Ecto neural progenitor cell (in vitro differentiated cells): ENCODE results near the gene IRX5.
A peak's percentile ranks its signal among the peaks of the same experiment; 100 is the strongest.

ENCODE experiments used
- DNase-seq: peaks from one replicate; pipeline ENCODE4 v3.0.0-alpha.2; 2018; ENCODE audit warnings: low spot score

IRX5 gene

DNA sequence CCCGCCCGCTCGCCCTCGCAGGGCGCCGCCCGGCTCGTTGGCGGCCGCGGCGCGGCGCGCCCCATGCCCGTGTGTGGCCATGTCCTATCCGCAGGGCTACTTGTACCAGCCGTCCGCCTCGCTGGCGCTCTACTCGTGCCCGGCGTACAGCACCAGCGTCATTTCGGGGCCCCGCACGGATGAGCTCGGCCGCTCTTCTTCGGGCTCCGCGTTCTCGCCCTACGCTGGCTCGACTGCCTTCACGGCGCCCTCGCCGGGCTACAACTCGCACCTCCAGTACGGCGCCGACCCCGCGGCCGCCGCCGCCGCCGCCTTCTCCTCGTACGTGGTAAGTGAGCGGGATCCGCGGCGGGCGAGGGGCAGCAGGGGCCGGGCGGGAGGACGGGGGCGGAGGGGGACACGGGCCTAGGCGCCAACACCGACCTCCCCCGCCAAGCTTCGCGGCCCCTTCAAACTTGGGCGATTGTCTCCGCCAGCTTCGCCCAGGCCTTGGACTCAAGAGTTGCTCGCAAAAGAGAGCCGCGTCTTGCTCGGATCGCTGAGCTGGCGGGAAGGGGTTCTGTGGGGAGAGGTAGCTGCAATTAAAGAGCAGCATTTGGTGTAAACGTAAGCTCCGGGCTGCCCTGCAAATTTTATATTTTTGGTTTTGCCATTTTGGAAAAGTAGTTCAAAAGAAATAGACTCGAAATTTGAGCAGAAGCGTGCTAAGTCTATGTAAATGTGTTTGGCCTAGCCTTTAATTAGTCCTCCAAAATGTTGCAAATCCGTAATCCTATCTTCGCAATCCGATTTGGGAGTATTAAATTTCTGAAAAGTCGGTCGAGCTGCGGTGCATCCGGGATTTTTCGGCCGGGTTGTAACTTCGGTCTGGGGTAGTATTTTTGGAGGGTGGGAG lies 702 bp downstream of the IRX5 start:
- peak; percentile 77 for DNase-seq

DNA sequence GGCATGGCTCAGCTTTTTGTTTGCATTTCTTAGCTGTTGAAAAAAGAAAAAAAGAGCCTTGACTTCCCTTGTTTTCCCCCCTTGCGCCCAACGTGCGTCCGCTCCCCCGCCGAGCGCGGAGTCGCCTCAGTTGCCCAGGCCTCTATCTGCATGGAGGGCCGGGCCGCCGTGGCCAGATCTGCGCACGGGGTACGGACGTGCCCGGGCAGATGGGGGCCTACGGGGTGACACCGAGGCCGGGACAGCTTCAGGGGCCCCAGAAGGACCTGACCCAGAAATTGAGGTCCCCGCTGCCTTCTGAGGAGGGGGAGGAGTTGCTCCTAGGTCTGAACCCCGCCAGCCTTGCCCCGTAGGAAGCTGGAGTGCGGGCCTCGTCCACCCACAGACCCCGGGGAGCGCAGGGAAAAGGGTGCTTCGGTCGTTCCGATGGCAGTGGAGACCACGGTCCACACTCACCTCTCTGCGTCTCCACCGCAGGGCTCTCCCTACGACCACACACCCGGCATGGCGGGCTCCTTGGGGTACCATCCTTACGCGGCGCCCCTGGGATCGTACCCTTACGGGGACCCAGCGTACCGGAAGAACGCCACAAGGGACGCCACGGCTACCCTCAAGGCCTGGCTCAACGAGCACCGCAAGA lies 1.5 kb downstream of the IRX5 start:
- DNase-seq, result peak; percentile 67

DNA sequence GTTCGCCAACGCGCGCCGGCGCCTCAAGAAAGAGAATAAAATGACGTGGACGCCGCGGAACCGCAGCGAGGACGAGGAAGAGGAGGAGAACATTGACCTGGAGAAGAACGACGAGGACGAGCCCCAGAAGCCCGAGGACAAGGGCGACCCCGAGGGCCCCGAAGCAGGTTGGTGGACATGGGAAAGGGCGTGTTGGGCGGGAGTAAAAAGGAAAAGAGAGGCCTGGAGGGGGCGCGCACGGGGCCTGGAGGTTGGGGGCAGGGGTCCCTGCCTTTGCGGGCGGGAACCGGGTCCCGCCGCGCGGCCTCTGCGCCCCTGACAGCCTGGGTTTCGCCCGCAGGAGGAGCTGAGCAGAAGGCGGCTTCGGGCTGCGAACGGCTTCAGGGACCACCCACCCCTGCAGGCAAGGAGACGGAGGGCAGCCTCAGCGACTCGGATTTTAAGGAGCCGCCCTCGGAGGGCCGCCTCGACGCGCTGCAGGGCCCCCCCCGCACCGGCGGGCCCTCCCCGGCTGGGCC lies 2.1 kb downstream of the IRX5 start:
- peak; percentile 70 for DNase-seq

DNA sequence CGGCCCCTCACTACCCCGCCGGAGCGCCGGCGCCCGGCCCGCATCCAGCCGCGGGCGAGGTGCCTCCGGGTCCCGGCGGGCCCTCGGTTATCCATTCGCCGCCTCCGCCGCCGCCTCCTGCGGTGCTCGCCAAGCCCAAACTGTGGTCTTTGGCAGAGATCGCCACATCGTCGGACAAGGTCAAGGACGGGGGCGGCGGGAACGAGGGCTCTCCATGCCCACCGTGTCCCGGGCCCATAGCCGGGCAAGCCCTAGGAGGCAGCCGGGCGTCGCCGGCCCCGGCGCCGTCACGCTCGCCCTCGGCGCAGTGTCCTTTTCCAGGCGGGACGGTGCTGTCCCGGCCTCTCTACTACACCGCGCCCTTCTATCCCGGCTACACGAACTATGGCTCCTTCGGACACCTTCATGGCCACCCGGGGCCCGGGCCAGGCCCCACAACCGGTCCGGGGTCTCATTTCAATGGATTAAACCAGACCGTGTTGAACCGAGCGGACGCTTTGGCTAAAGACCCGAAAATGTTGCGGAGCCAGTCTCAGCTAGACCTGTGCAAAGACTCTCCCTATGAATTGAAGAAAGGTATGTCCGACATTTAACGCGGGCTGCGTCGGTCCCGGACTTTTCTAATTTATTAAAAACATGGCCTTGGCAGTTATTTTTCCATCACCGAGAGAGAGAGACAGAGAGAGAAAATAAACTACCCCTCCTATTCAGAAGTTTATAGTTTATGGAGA lies 2.8 kb downstream of the IRX5 start:
- DNase-seq, result peak; percentile 65

DNA sequence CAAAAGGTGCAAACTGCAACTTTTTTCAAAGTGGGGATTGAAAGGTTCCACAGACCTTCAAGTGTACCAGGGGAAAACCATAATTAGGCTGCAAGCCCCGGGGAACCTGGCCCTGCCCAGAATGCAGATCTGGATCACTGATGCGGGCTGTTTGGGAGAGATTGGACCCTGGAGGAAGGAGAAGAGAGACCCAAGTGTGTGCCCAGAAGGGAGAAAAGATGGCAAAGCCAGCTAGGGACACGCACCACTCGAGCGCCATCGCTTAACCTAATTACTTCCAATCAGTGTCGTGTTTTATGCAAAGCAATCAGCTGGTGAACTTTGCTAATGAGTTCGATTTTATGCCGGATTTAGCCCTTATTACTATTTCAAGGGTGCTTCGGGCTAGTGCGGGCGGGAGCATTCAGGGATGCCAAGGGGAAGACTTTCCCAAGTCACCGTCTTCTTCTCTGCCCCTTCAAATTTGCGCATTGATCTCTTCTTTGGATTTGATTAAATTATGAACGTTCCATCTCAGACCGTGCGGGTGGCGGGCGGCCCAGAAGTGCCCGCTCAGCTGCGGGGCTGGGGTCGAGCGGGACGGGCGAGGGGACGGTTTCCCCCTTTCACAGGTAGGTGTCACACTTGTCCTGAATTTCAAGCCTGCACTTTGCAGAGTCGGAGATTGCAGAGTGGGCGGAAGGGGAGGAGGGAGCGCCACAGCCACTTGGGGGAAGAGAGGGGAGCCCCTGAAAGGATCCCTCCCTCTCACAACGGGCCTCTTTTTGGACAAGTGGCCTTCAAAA lies 4.0 kb downstream of the IRX5 start:
- DNase-seq, result peak; percentile 79

DNA sequence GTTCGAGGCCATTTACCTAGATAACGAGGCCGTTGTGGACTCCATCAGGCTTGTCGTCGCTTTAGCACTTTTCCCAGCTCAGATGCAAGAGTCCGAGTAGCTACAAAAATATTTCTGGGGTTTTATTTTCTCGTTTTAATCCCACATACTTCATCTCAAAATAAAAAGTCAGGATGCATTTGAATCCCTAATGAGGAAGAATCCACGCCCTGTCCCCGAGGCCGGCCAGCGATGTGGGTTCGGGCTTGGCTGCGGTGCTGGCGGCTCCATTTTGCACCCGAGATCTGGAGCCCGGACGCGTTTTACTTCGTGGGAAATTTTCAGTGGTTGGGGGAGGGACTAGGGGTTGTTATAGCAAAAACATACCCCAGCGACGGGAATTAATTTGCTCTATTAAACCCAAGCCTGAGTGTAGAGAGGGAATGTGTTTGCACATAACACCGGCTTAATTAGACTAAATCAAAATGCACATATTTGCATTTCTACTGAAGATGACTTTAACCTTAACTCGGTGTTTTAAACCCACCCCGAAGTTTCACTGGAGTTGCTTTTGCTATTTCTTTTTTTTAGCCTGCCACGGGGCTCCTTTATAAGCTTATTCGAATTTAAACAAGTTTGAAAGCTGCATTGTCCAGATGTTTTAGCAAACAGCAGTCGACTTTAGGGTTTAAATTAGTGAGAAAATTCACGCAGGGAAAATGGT lies 4.8 kb downstream of the IRX5 start:
- no peak for DNase-seq

DNA sequence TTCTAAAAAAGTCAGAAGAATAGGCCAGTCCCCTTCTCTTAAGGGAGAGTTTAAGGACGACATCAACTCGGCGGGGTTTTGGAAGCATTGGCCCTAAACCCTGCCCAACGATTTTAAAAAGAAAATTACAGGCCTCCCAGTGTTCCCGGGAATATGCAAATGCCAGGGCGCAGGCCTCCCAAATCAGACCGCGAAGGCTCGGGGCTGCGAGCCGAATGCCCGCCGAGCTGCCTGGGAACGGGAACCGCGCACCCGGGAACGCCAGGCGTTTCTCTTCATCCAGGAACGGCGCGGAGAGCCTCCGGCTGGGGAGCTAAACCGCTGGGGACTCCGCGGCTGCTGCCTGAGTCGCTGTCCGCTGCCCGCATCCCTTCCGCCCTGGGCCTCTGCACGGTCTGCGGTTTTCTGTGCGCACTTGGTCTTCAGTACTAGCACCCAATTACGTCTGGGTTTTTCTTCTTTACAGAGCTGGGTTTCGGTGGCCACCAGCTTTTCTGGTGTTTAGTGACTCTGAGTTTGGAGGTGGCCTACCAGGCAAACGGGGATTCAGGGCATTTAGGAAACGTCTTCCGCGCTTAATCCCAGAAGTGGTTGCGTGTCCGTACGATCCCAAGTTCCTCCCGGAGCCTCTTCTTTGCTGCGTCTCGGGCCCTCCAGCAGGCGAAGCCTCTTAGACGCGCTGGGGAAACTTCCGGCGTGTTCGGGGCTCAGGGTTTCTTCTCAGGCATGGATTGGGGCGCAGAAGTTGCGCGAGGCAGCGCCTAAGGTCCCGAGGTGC lies 5.7 kb downstream of the IRX5 start:
- DNase-seq, result peak; percentile 77

DNA sequence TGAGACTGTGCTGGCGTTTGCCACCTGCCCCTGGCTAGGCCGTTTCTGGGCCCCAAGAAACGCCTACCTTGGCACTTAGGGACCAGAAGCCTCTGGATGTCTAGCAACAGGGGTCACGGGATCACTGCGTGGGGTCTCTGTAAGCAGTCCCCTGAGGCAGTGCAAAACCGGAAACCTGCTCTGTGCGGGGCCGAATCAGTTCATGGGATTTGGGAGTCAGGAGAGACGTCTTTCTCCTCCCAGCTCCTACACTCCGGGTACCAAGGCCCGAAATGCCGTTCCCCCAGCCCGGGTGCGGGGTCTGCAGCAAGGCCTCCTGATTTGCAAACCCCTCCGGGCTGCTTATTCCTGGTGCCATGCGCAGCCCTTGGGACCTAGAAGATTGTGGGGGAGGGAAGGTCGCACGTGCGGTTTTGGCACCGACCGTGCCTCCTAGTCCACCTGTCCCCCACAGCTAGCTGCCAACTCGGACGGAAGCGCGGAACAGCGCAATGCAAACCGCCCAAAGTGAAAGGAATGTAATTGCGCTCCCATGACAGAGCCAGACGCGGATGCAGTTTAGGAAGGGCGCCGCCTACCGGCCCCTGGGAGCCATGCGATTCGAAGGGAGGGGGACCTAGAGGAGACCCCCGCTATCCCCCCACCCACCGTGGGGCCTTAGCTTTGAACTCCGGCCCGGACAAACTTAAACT lies 6.5 kb downstream of the IRX5 start:
- DNase-seq, result peak; percentile 89

DNA sequence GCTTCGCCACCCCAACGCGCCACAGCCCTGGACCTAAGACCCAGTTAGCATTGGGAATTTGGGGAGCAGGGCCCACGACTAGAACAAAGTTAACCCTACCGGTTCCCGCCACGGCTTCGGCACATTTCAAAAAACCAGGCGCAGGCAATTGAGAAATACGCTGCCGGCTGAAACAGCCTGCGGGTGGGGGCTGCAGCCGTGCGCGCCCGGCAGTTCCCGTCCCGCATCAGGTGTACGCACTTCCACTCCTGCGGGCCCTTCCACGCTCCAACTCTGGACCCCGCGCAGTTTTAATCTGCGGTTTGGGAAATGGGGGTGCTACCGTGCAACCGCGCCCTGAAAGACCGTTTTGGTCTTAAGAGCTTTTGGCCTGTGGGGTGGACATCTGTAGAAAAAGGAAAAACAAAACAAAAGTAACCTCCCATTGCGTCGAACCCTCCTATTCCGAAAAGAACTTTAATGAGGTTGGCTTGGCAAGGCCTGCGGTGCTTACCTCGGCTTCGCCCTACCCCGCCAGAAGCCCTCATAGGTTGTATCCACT lies 7.1 kb downstream of the IRX5 start:
- no peak for DNase-seq

DNA sequence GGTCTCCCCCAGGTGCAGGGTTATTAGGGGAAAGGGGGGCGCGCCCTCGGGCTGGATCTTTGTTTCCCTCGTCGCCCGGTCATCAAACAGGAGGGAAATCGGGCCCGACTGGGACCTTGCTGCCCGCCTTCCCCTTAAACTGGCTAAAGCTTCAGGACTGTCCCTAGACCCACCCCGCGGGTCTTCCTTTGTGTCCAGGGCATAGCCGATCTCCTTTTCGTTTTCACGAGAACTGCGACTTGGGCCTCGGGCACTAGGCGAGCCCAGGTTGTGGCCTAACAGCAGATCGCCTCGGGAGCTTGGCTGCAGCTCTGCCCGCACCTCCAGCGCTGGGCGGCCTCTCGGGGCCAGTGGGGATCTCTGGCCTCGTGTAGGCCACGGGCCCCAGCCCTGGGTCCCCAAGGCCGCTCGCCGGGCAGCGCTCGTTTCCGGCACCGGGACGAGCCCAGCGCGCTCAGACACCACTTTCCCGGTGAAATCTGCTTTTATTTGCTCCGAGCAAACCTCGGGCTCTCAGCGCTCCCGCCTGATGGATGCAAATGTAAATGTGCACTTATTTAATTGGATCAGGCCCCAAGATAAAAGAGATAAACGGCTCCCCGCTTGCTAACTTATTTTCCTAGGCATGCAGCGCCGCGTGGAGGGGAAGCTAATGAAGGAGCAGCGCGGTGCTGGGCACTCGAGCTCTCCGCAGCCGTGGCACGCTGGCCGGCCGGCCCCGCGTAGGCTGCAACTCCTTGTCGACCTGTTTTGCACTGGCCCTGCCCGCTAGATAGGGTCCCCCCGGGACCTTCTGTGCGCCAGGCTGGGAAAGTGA lies 7.8 kb downstream of the IRX5 start:
- peak; percentile 66 for DNase-seq

DNA sequence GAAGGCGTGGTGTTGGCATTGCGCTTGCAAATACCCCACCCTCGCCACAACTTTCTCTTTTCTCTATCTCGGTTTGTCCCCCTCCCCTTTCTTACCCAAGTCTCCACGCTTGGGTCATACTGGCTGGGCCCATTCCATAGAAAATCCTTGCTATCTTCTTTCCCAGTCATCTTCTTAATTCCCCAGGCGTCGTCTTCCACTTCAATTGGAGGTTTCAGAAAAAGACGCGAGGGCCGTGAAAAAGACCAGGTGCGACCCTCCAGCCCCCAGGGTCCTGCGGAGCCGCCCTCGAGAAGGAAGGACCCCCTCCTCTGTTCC lies 8.3 kb downstream of the IRX5 start:
- no peak for DNase-seq

DNA sequence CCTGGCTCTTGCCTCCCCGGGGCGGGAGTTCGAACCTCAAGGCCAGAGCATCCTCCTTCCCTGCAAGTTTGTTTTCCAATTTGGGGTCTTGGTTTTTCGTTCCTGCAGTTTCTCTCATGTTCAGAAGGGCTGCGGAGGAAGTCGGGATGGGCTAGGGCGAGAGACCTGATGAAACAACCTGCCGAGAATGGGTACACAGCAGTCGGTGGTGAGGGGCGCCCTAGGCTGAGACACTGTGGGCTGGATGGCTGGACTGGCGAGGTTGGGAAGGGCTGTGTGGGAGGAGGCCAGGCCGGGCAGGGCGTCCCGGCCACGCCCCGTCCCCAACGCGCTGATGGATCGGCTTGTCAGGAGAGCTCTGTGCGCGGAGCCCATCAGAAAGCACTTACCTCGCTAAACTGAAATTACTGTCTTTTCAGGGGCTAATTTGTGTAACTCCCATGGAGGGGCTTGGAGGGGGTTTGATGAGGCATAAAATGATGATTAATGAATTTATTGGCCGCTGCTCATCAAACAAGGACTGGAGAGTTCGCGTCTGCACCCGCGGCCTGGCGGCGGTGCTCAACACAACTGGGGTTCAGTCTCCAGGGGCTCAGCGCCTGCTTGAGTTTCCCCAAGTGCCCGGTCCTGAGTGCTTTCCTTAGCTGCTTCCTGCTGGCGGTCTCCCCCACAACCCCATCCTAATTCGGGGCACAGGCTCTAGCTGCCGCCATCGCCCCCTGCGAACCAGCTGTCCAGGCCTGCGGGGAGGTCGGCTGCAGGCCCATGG lies 9.0 kb downstream of the IRX5 start:
- peak; percentile 75 for DNase-seq

DNA sequence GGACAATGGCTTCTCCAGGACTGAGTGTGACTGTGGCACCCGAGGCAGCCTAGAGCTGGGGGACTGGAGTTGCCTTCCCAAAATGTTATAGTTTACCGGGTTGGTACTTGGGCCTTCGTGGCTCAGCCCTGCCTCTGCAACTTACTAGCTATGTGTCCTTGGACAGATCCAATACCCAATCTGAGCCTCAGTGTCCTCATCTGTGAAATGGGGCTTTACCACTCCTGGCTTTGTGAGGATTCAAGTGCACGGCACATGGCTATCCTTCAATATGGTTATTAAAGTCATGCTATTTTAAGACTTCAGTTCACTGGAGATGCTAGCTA lies 9.6 kb downstream of the IRX5 start:
- DNase-seq, result no peak

DNA sequence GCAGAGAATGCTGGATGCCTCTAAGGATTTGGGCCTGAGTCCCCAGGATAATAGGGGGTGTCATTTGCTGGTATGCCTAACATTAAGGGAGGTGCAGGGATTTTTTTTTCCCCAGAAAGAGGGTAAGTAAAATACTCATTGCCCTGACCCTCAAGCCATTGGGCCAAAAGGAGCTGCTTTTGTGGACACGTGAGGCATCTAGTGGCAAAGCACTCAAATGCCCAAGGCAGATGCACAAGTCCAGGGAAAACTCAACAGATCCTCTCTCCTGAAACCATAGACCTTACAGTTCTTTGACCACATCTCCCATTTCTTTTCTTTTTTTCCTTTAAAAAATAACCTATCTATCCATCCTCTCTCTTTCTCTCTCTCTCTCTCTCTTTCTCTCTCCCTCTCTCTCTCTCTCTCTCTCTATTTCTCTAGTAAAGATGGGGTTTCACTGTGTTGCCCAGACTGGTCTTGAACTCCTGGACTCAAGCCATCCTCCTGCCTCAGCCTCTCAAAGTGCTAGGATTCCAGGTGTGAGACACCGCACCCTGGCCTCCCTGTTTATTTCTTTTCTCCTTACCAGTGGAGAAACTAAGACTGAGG lies 11.8 kb downstream of the IRX5 start:
- DNase-seq, result no peak

DNA sequence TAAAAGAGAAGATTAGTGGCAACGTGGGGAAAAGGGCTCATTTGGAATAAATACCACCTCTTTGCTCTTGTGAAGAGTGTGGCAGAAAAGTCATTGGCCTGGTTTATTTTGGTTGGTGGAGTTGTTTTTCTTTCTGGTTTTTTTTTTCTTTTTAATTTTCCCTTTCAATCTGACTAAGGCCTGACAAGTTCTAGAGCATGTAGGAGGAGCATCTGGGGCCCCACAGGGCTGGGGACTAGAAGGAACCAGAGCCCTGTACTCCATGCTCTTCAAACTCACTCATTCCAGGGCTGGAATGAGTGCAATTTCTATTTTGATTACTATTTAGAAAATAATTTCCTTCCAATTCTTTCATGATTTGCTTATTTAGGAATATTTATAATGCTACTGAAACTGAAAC lies 13.3 kb downstream of the IRX5 start:
- DNase-seq, result peak; percentile 2

DNA sequence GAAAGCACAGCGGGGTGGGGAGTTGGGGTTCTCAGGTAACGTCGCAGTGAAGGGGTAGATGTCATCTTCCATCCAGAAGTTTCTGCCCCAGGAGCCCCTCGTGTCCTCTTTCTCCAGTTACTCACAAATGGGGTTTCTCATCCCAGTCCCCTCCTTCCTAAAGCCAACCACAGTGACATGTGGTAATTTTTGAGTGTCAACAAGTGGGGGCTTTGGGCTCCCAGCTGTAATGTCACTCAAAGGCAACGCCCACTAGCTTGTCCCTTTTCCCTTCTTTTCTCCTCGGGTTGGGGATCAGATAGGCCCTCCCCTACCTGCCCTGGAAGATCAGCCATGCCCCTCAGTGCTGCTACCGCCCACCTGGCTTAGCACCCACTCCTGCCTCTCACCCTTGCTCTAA lies 14.4 kb downstream of the IRX5 start:
- peak; percentile 14 for DNase-seq

DNA sequence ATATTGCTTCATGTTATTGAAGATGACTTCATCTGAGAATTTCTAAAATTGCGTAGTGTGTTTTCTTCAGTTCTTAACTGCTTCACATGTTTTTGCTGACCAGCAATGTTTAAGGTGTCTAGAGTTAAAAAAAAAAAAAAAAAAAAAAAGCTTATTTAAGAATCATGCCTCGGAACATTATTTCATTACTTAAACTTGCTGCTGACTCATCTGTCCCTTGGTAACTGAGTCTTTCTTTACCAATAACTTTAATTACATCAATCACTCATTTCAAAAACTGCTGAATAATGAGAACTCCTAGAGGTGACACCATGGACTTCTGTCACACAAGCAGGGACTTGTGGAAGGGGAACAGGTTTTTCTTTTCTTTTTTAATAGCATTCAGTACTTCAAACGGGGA lies 16.2 kb downstream of the IRX5 start:
- no peak for DNase-seq

DNA sequence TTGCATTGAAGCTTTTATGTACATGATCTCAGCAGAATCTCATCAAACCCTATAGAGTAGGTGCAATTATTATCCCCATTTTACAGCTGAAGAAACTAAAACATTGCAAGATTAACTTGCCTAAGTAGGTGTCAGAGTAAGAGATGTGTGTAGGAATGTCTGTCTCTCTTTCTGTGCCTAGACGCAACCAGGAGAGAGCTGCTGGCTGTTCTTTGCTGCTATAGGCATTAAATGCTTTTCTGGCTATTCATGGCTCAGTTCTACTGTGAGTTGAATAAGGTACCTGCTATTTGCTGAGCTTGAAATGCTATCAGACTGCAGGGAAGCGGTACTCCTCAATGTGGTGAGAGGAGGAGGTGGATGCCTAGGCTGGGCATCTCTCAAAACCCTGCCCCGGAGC lies 17.0 kb downstream of the IRX5 start:
- DNase-seq, result no peak
